Activated CD4-positive, alpha-beta memory T cell treated with anti-CD3 and anti-CD28 coated beads, Interleukin-2, amount 10 ng/mL, durations not matched to agents 7 days and 5 days (primary cell): Measurements from ENCODE around the gene MTUS2. TPM values are rescaled to one million over a fixed set of nuclear protein-coding genes. Genes with fewer than 3 reads are reported as not detected.

Experiments
- CTCF ChIA-PET: fragments of 350-600 bp; sonication (Branson Sonifier 250); formaldehyde crosslinking; loops from one replicate; lab custom pipeline; 2021; ENCODE audit warnings: antibody characterized with exemption, inconsistent platforms; lab: Charles Lee
- POLR2A ChIA-PET: fragments of 350-600 bp; sonication (Branson Sonifier 250); formaldehyde crosslinking; loops from one replicate; lab custom pipeline; 2021; ENCODE audit warnings: antibody characterized with exemption; lab: Charles Lee
- DNase-seq: peaks from one replicate; pipeline ENCODE4 v3.0.0-alpha.2; 2020
- H3K27ac Mint-ChIP-seq: one replicate; pipeline ENCODE4 v1.8.0; 2021; ENCODE audit warnings: mild to moderate bottlenecking, mixed read lengths
- H3K27me3 Mint-ChIP-seq: one replicate; pipeline ENCODE4 v1.8.0; 2021; ENCODE audit warnings: mixed read lengths
- H3K36me3 Mint-ChIP-seq: one replicate; pipeline ENCODE4 v1.8.0; 2021; ENCODE audit warnings: low read depth, mixed read lengths
- H3K4me1 Mint-ChIP-seq: one replicate; pipeline ENCODE4 v1.8.0; 2021; ENCODE audit warnings: mixed read lengths
- H3K4me3 Mint-ChIP-seq: one replicate; pipeline ENCODE4 v1.8.0; 2021; ENCODE audit warnings: mild to moderate bottlenecking, mixed read lengths
- H3K9me3 Mint-ChIP-seq: one replicate; pipeline ENCODE4 v1.8.0; 2021; ENCODE audit warnings: mixed read lengths
- total RNA-seq, 2 experiments: library from RNA; stranded (reverse); gene quantifications; one replicate each; pipeline ENCODE4 v1.2.3, GENCODE V29; 2021

The MTUS2 gene
- total RNA-seq, 2 experiments from 2014 or later = not detected

GRCh38 chr13:29081036-29081435 is 260.9 kb downstream of the MTUS2 start:
- H3K27me3 Mint-ChIP-seq = peaks cover 3% of the 10 kb centered on the region
- H3K9me3 Mint-ChIP-seq = peaks cover 8% of the 10 kb centered on the region
- no peak overlapping the region for H3K4me3 Mint-ChIP-seq
- POLR2A ChIA-PET = interaction anchor here (1.5 kb wide), 1 partner anchor 45 kb away, joined by 5 read pairs; no protein-coding TSS in a partner anchor
- DNase-seq = peak; percentile 52
- H3K36me3 Mint-ChIP-seq = peaks cover 2% of the 10 kb centered on the region
- H3K4me1 Mint-ChIP-seq = peaks cover 23% of the 10 kb centered on the region
- peak overlapping the region; percentile 65 for H3K27ac Mint-ChIP-seq
- CTCF ChIA-PET = interaction anchor here (0.7 to 3.2 kb wide), 3 partner anchors 281 to 969 kb away, joined by 3 to 13 read pairs (median 6); no protein-coding TSS in a partner anchor

GRCh38 chr13:29081697-29082440 is 261.7 kb downstream of the MTUS2 start:
- H3K27ac Mint-ChIP-seq = peak overlapping the region; percentile 40
- CTCF ChIA-PET = interaction anchor here (0.7 to 3.2 kb wide), 3 partner anchors 280 to 968 kb away, joined by 3 to 13 read pairs (median 6); no protein-coding TSS in a partner anchor
- H3K4me3 Mint-ChIP-seq = no peak overlapping the region
- DNase-seq = no peak
- H3K27me3 Mint-ChIP-seq = peaks cover 3% of the 10 kb centered on the region
- peaks cover 8% of the 10 kb centered on the region for H3K9me3 Mint-ChIP-seq
- H3K36me3 Mint-ChIP-seq = peaks cover 2% of the 10 kb centered on the region
- peaks cover 23% of the 10 kb centered on the region for H3K4me1 Mint-ChIP-seq
- POLR2A ChIA-PET = interaction anchor here (1.5 kb wide), 1 partner anchor 44 kb away, joined by 5 read pairs; no protein-coding TSS in a partner anchor

- H3K27ac Mint-ChIP-seq = no peak overlapping the region
- no peak for DNase-seq
- H3K36me3 Mint-ChIP-seq = no peaks in the 10 kb centered on the region
- no peaks in the 10 kb centered on the region for H3K9me3 Mint-ChIP-seq
- no peak overlapping the region for H3K4me3 Mint-ChIP-seq
- POLR2A ChIA-PET = no interaction called here
- no peaks in the 10 kb centered on the region for H3K27me3 Mint-ChIP-seq
- no peaks in the 10 kb centered on the region for H3K4me1 Mint-ChIP-seq
- CTCF ChIA-PET = no interaction called here
Measured at GRCh38 chr13:29099781-29100406, 279.8 kb downstream of the MTUS2 start.

GRCh38 chr13:29100758-29101157 is 280.6 kb downstream of the MTUS2 start:
- ChIA-PET CTCF (no interaction called here), POLR2A (no interaction called here)
- no peak overlapping the region for H3K27ac Mint-ChIP-seq
- no peaks in the 10 kb centered on the region for H3K27me3 Mint-ChIP-seq
- no peak overlapping the region for H3K4me3 Mint-ChIP-seq
- DNase-seq = no peak
- no peaks in the 10 kb centered on the region for H3K4me1 Mint-ChIP-seq
- H3K36me3 Mint-ChIP-seq = no peaks in the 10 kb centered on the region
- no peaks in the 10 kb centered on the region for H3K9me3 Mint-ChIP-seq

GRCh38 chr13:29101409-29101808 is 281.3 kb downstream of the MTUS2 start:
- no peak overlapping the region for H3K4me3 Mint-ChIP-seq

GRCh38 chr13:29101905-29102304 is 281.8 kb downstream of the MTUS2 start:
- no peaks in the 10 kb centered on the region for H3K4me1 Mint-ChIP-seq
- H3K36me3 Mint-ChIP-seq = no peaks in the 10 kb centered on the region
- H3K27me3 Mint-ChIP-seq = no peaks in the 10 kb centered on the region
- ChIA-PET POLR2A (no interaction called here), CTCF (no interaction called here)
- no peak overlapping the region for H3K4me3 Mint-ChIP-seq
- DNase-seq = no peak
- no peaks in the 10 kb centered on the region for H3K9me3 Mint-ChIP-seq
- no peak overlapping the region for H3K27ac Mint-ChIP-seq

More at GRCh38 chr13:29101409-29101808, 281.3 kb downstream of the MTUS2 start:
- Mint-ChIP-seq H3K9me3 (no peaks in the 10 kb centered on the region), H3K36me3 (no peaks in the 10 kb centered on the region), H3K27me3 (no peaks in the 10 kb centered on the region), H3K4me1 (no peaks in the 10 kb centered on the region), H3K27ac (no peak overlapping the region)
- POLR2A ChIA-PET = no interaction called here
- DNase-seq = no peak
- CTCF ChIA-PET = no interaction called here

GRCh38 chr13:29103065-29103800 is 283.1 kb downstream of the MTUS2 start:
- no peak overlapping the region for H3K27ac Mint-ChIP-seq
- no peaks in the 10 kb centered on the region for H3K4me1 Mint-ChIP-seq
- ChIA-PET CTCF (no interaction called here), POLR2A (interaction anchor here (1.1 kb wide), 1 partner anchor 22 kb away, joined by 4 read pairs; no protein-coding TSS in a partner anchor)
- H3K9me3 Mint-ChIP-seq = no peaks in the 10 kb centered on the region
- H3K27me3 Mint-ChIP-seq = no peaks in the 10 kb centered on the region
- no peaks in the 10 kb centered on the region for H3K36me3 Mint-ChIP-seq
- no peak for DNase-seq
- H3K4me3 Mint-ChIP-seq = no peak overlapping the region

GRCh38 chr13:29104461-29104860 is 284.3 kb downstream of the MTUS2 start:
- Mint-ChIP-seq H3K36me3 (no peaks in the 10 kb centered on the region), H3K27me3 (no peaks in the 10 kb centered on the region), H3K4me3 (no peak overlapping the region), H3K4me1 (no peaks in the 10 kb centered on the region), H3K9me3 (no peaks in the 10 kb centered on the region), H3K27ac (no peak overlapping the region)
- POLR2A ChIA-PET = no interaction called here
- CTCF ChIA-PET = no interaction called here
- DNase-seq = no peak

GRCh38 chr13:29105779-29106178 is 285.6 kb downstream of the MTUS2 start:
- no peaks in the 10 kb centered on the region for H3K4me1 Mint-ChIP-seq
- H3K9me3 Mint-ChIP-seq = no peaks in the 10 kb centered on the region
- ChIA-PET CTCF (no interaction called here), POLR2A (no interaction called here)
- no peaks in the 10 kb centered on the region for H3K36me3 Mint-ChIP-seq
- H3K4me3 Mint-ChIP-seq = no peak overlapping the region
- H3K27me3 Mint-ChIP-seq = no peaks in the 10 kb centered on the region
- DNase-seq = no peak
- no peak overlapping the region for H3K27ac Mint-ChIP-seq

- Mint-ChIP-seq H3K27me3 (peaks cover 2% of the 10 kb centered on the region), H3K4me1 (no peaks in the 10 kb centered on the region), H3K27ac (no peak overlapping the region), H3K9me3 (no peaks in the 10 kb centered on the region), H3K36me3 (no peaks in the 10 kb centered on the region), H3K4me3 (no peak overlapping the region)
- no peak for DNase-seq
- POLR2A ChIA-PET = no interaction called here
- CTCF ChIA-PET = no interaction called here
Measured at GRCh38 chr13:29106651-29107050, 286.5 kb downstream of the MTUS2 start.

- Mint-ChIP-seq H3K4me3 (no peak overlapping the region), H3K36me3 (no peaks in the 10 kb centered on the region), H3K27ac (no peak overlapping the region), H3K27me3 (peaks cover 4% of the 10 kb centered on the region), H3K4me1 (no peaks in the 10 kb centered on the region), H3K9me3 (no peaks in the 10 kb centered on the region)
- CTCF ChIA-PET = no interaction called here
- no peak for DNase-seq
- POLR2A ChIA-PET = no interaction called here
Measured at GRCh38 chr13:29108068-29108786, 288.1 kb downstream of the MTUS2 start.

GRCh38 chr13:29109987-29110386 is 289.8 kb downstream of the MTUS2 start:
- POLR2A ChIA-PET = no interaction called here
- no peaks in the 10 kb centered on the region for H3K36me3 Mint-ChIP-seq
- H3K4me3 Mint-ChIP-seq = no peak overlapping the region
- H3K9me3 Mint-ChIP-seq = no peaks in the 10 kb centered on the region
- CTCF ChIA-PET = no interaction called here
- no peak for DNase-seq
- peaks cover 4% of the 10 kb centered on the region for H3K27me3 Mint-ChIP-seq
- H3K4me1 Mint-ChIP-seq = no peaks in the 10 kb centered on the region
- no peak overlapping the region for H3K27ac Mint-ChIP-seq
